SU-DHL-6 (cell line): Measurements from ENCODE around the gene ESR1.
"Not testable (repeated sequence)": the region's sequence is repeated elsewhere in the genome, so short reads cannot be mapped to it uniquely, and the experiment has no call there.

Experiments
- H2AFZ ChIP-seq: fragments of 200-600 bp; sonication (generic); 2 replicates; pipeline ENCODE4 v1.6.1; 2014; ENCODE audit warnings: low read depth, mild to moderate bottlenecking, moderate library complexity, mixed read lengths, antibody characterized with exemption, low read length; ENCODE audit not compliant: severe bottlenecking
- H3F3A ChIP-seq: fragments of 200-600 bp; shearing (Covaris generic); 2 replicates; pipeline ENCODE4 v1.6.0; 2016; ENCODE audit warnings: antibody characterized with exemption, mild to moderate bottlenecking; ENCODE audit not compliant: insufficient read depth
- H3K27ac ChIP-seq: fragments of 200-600 bp; sonication (generic); 2 replicates; pipeline ENCODE4 v1.5.1; 2016; ENCODE audit warnings: low read depth, mild to moderate bottlenecking, low read length, moderate library complexity, mixed read lengths
- H3K27me3 ChIP-seq: fragments of 200-600 bp; sonication (generic), shearing (Covaris generic); 2 replicates; pipeline ENCODE4 v1.6.0; 2014; ENCODE audit warnings: mild to moderate bottlenecking, low read length
- H3K36me3 ChIP-seq: fragments of 200-600 bp; sonication (generic); 2 replicates; pipeline ENCODE4 v1.6.1; 2014; ENCODE audit warnings: mild to moderate bottlenecking, low read length, mixed read lengths
- H3K4me2 ChIP-seq: fragments of 300-600, 200-600 bp; shearing (Covaris generic), sonication (generic); 2 replicates; pipeline ENCODE4 v1.6.0; 2014; ENCODE audit warnings: low read length, low read depth, mild to moderate bottlenecking; ENCODE audit not compliant: poor library complexity, severe bottlenecking
- H3K4me3 ChIP-seq: fragments of 200-600 bp; sonication (generic); 2 replicates; pipeline ENCODE4 v1.5.1; 2014; ENCODE audit warnings: antibody characterized with exemption, low read length, mild to moderate bottlenecking, mixed read lengths; ENCODE audit not compliant: insufficient read depth, poor library complexity, severe bottlenecking
- H3K79me2 ChIP-seq: fragments of 200-600 bp; sonication (generic); 2 replicates; pipeline ENCODE4 v1.6.1; 2014; ENCODE audit warnings: mild to moderate bottlenecking, low read length, moderate library complexity; ENCODE audit not compliant: insufficient read depth
- H3K9ac ChIP-seq: fragments of 200-600 bp; sonication (generic); 2 replicates; pipeline ENCODE4 v1.7.0; 2014; ENCODE audit warnings: mild to moderate bottlenecking, low read length
- H3K9me2 ChIP-seq: fragments of 200-600 bp; sonication (generic); replicated peaks from 2 replicates; pipeline ENCODE4 v1.6.1; 2014; ENCODE audit warnings: low read length; ENCODE audit not compliant: insufficient read depth
- H3K9me3 ChIP-seq: fragments of 200-600 bp; sonication (generic); 2 replicates; pipeline ENCODE4 v1.6.1; 2014; ENCODE audit warnings: low read length, mixed read lengths; ENCODE audit not compliant: insufficient read depth
- H4K20me1 ChIP-seq: fragments of 200-600 bp; sonication (generic); 2 replicates; pipeline ENCODE4 v1.6.1; 2014; ENCODE audit warnings: low read depth, mild to moderate bottlenecking, antibody characterized with exemption, low read length, moderate library complexity, mixed read lengths
- CTCF ChIP-seq: fragments of 200-600 bp; sonication (generic); IDR thresholded peaks from one replicate; pipeline ENCODE4 v1.5.1; 2017; ENCODE audit warnings: antibody characterized with exemption, mild to moderate bottlenecking, low read length, moderate library complexity; ENCODE audit not compliant: insufficient read depth, poor library complexity, severe bottlenecking
- EZH2phosphoT487 ChIP-seq: fragments of 200-600 bp; sonication (generic), shearing (Covaris generic); conservative IDR thresholded peaks from 2 replicates; pipeline ENCODE4 v1.6.1; 2018; ENCODE audit warnings: mild to moderate bottlenecking, antibody characterized with exemption, low read length, moderate library complexity, mixed read lengths

ESR1 gene

GRCh38 chr6:151974061-151974617, 166.7 kb downstream of the ESR1 start:
- Histone ChIP-seq H3K36me3 (no peaks in the 10 kb centered on the region), H4K20me1 (no peaks in the 10 kb centered on the region), H3K4me2 (no peak overlapping the region), H3K9ac (no peak overlapping the region), H3K9me3 (no peaks in the 10 kb centered on the region), H3K79me2 (no peaks in the 10 kb centered on the region), H3K27ac (no peak overlapping the region), H3K27me3 (no peaks in the 10 kb centered on the region), H3K4me3 (no peak overlapping the region), H2AFZ (no peak overlapping the region), H3K9me2 (no peaks in the 10 kb centered on the region), H3F3A (no peaks in the 10 kb centered on the region)
- no peak for TF ChIP-seq EZH2phosphoT487
- TF ChIP-seq CTCF, result no peak

DNA sequence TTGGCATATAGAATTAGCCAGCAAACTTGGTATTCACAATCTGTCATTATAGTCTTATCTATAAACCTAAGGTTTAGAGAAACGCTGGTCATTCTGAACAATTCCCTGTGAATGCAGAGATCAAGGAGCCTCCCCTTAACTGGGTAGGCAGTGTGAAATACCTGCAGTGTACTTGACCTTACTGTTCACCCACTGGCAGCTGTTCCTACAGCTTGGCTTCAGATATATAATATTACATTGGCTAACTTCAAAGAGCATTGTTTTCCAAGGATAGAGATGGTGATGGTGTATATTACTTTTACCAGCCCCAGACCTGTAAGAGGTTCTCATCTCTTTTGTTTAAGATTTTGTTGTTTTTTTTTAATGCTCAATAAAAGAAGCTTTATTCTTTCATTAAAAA, 168.3 kb downstream of the ESR1 start:
- H3K9me3 ChIP-seq, result no peaks in the 10 kb centered on the region
- H3K4me3 ChIP-seq, result no peak overlapping the region
- no peaks in the 10 kb centered on the region for H4K20me1 ChIP-seq
- H3F3A ChIP-seq, result no peaks in the 10 kb centered on the region
- H3K4me2 ChIP-seq, result no peak overlapping the region
- H3K79me2 ChIP-seq, result no peaks in the 10 kb centered on the region
- no peak for TF ChIP-seq EZH2phosphoT487
- no peak for TF ChIP-seq CTCF
- H3K36me3 ChIP-seq, result no peaks in the 10 kb centered on the region
- H3K9me2 ChIP-seq, result no peaks in the 10 kb centered on the region
- no peaks in the 10 kb centered on the region for H3K27me3 ChIP-seq
- no peak overlapping the region for H3K27ac ChIP-seq
- no peak overlapping the region for H2AFZ ChIP-seq
- H3K9ac ChIP-seq, result no peak overlapping the region

DNA sequence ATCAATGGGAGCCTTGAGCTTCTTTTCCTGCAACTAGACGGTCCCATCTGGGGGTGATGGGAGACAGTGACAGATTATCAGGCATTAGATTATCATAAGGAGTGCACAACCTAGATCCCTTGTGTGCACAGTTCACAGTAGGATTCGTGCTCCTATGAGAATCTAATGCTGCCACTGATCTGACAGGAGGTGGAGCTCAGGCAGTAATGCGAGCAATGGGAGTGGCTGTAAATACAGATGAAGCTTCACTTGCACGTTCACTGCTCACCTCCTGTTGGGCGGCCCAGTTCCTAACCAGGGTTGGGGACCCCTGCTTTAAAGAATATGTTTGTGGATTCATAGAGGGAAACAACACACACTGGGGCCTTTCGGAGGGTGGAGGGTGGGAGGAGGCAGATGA, 180.7 kb downstream of the ESR1 start:
- not testable (repeated sequence) for H4K20me1 ChIP-seq, H3K36me3 ChIP-seq, H3K9ac ChIP-seq, H3K27me3 ChIP-seq, H3K79me2 ChIP-seq, H3K9me2 ChIP-seq, H3K27ac ChIP-seq, H3K4me3 ChIP-seq, H3F3A ChIP-seq, H2AFZ ChIP-seq, H3K9me3 ChIP-seq, H3K4me2 ChIP-seq

- TF ChIP-seq EZH2phosphoT487 (no peak), CTCF (no peak)
- Histone ChIP-seq H3K9me3 (no peaks in the 10 kb centered on the region), H4K20me1 (no peaks in the 10 kb centered on the region), H3K9me2 (no peaks in the 10 kb centered on the region; the same call in 1 of the 2 replicates), H3F3A (no peaks in the 10 kb centered on the region), H3K4me3 (no peak overlapping the region), H3K9ac (no peak overlapping the region), H3K36me3 (no peaks in the 10 kb centered on the region), H3K27ac (no peak overlapping the region), H3K27me3 (no peaks in the 10 kb centered on the region), H2AFZ (no peak overlapping the region), H3K79me2 (no peaks in the 10 kb centered on the region), H3K4me2 (no peak overlapping the region)
Observed at GRCh38 chr6:151992091-151992490, 184.6 kb downstream of the ESR1 start.
